GM18861 (cell line): ENCODE measurements around the gene SLC38A5.
"Not testable (repeated sequence)": the region's sequence is repeated elsewhere in the genome, so short reads cannot be mapped to it uniquely, and the experiment has no call there.

Experiments used
- ATAC-seq: cut with Tn5 transposase; IDR thresholded peaks from one replicate; pipeline ENCODE4 v1.9.1; 2021; ENCODE audit not compliant: unreplicated experiment

Gene SLC38A5

GRCh38 chrX:48470833-48471118, 716 bp upstream of the SLC38A5 start:
- no peak for ATAC-seq

GRCh38 chrX:48468693-48469691, 1.1 kb downstream of the SLC38A5 start:
- ATAC-seq = no peak

GRCh38 chrX:48468247-48468671, 1.8 kb downstream of the SLC38A5 start:
- ATAC-seq = no peak

GRCh38 chrX:48467281-48467761, 2.7 kb downstream of the SLC38A5 start:
- no peak for ATAC-seq

- no peak for ATAC-seq
Observed at GRCh38 chrX:48466696-48467095, 3.4 kb downstream of the SLC38A5 start.

- no peak for ATAC-seq
Observed at GRCh38 chrX:48465336-48465933, 4.6 kb downstream of the SLC38A5 start.

- no peak for ATAC-seq
Observed at GRCh38 chrX:48461830-48462229, 8.2 kb downstream of the SLC38A5 start.

- no peak for ATAC-seq
Observed at GRCh38 chrX:48460606-48461005, 9.5 kb downstream of the SLC38A5 start.

GRCh38 chrX:48460031-48460430, 10.0 kb downstream of the SLC38A5 start:
- no peak for ATAC-seq

- ATAC-seq = no peak
Observed at GRCh38 chrX:48459483-48459882, 10.6 kb downstream of the SLC38A5 start.

GRCh38 chrX:48458711-48459110, 11.3 kb downstream of the SLC38A5 start:
- ATAC-seq = no peak

GRCh38 chrX:48456628-48457331, 13.3 kb downstream of the SLC38A5 start:
- no peak for ATAC-seq

GRCh38 chrX:48451708-48452107, 18.4 kb downstream of the SLC38A5 start:
- ATAC-seq = no peak

GRCh38 chrX:48450076-48450475, 20.0 kb downstream of the SLC38A5 start:
- ATAC-seq = no peak

- not testable (repeated sequence) for ATAC-seq
Observed at GRCh38 chrX:48447201-48447600, 22.9 kb downstream of the SLC38A5 start.

- ATAC-seq = not testable (repeated sequence)
Observed at GRCh38 chrX:48433713-48434112, 36.3 kb downstream of the SLC38A5 start.

GRCh38 chrX:48430166-48430565, 39.9 kb downstream of the SLC38A5 start:
- not testable (repeated sequence) for ATAC-seq

GRCh38 chrX:48429606-48430005, 40.5 kb downstream of the SLC38A5 start:
- ATAC-seq = not testable (repeated sequence)

- ATAC-seq = not testable (repeated sequence)
Observed at GRCh38 chrX:48427027-48427716, 42.9 kb downstream of the SLC38A5 start.

GRCh38 chrX:48411860-48412259, 58.2 kb downstream of the SLC38A5 start, which contains the start of gene SSX4B:
Gene SSX4B, minus strand, starts transcription at chrX:48411960. Its CDS starts 588 bp downstream, at chrX:48411372.
- ATAC-seq = not testable (repeated sequence)
